WTC11 (cell line): ENCODE measurements around the gene FCER1G. TPM values are rescaled to one million over a fixed set of nuclear protein-coding genes. Genes with fewer than 3 reads are reported as not detected.
"Not testable (repeated sequence)": the region's sequence is repeated elsewhere in the genome, so short reads cannot be mapped to it uniquely, and the experiment has no call there.

ENCODE experiments used
- ATAC-seq: fragments of 200-7000 bp; cut with Tn5 transposase; 2 replicates; pipeline ENCODE4 v1.10.0; 2021; ENCODE audit warnings: mild to moderate bottlenecking, moderate library complexity
- CTCF ChIA-PET: fragments of 300-600 bp; sonication (Branson Sonifier 250); formaldehyde crosslinking; loops from one replicate; lab custom pipeline; 2021; ENCODE audit warnings: antibody characterized with exemption; lab: Charles Lee
- POLR2A ChIA-PET: fragments of 350-600 bp; sonication (Branson Sonifier 250); formaldehyde crosslinking; loops from one replicate; lab custom pipeline; 2021; ENCODE audit warnings: antibody characterized with exemption; lab: Charles Lee
- DNase-seq: peaks from one replicate; pipeline ENCODE4 v3.0.0; 2021; ENCODE audit warnings: low spot score
- H3K27ac Mint-ChIP-seq: 2 replicates; pipeline ENCODE4 v1.8.0; 2021; ENCODE audit warnings: mixed read lengths
- H3K27me3 Mint-ChIP-seq: 2 replicates; pipeline ENCODE4 v1.8.0; 2021; ENCODE audit warnings: low read depth, mild to moderate bottlenecking, moderate library complexity, mixed read lengths
- H3K36me3 Mint-ChIP-seq: 2 replicates; pipeline ENCODE4 v1.8.0; 2021; ENCODE audit warnings: mixed read lengths
- H3K4me1 Mint-ChIP-seq: 2 replicates; pipeline ENCODE4 v1.8.0; 2022; ENCODE audit warnings: mixed read lengths
- H3K4me3 Mint-ChIP-seq: 2 replicates; pipeline ENCODE4 v1.8.0; 2021; ENCODE audit warnings: mild to moderate bottlenecking, moderate library complexity, mixed read lengths
- H3K9me3 Mint-ChIP-seq: 2 replicates; pipeline ENCODE4 v1.8.0; 2021; ENCODE audit warnings: mixed read lengths
- CREM ChIP-seq: sonication (generic); formaldehyde crosslinking; IDR thresholded peaks from 2 replicates; pipeline ENCODE4 v1.8.1; 2022; ENCODE audit warnings: mild to moderate bottlenecking, missing genetic modification reagents, moderate library complexity
- FOXK1 ChIP-seq: sonication (generic); formaldehyde crosslinking; IDR thresholded peaks from 2 replicates; pipeline ENCODE4 v1.8.0; 2022; ENCODE audit warnings: mild to moderate bottlenecking, moderate library complexity, missing genetic modification reagents
- GABPB1 ChIP-seq: sonication (generic); formaldehyde crosslinking; IDR thresholded peaks from 2 replicates; pipeline ENCODE4 v1.8.1; 2023; ENCODE audit warnings: mild to moderate bottlenecking, missing genetic modification reagents
- NR1H2 ChIP-seq: sonication (generic); formaldehyde crosslinking; IDR thresholded peaks from 2 replicates; pipeline ENCODE4 v1.9.0; 2021; ENCODE audit warnings: mild to moderate bottlenecking, moderate library complexity, missing genetic modification reagents
- OVOL2 ChIP-seq: fragments of 250-450 bp; sonication (Bioruptor Pico); IDR thresholded peaks from 2 replicates; pipeline ENCODE4 v1.9.0; 2021; ENCODE audit warnings: mild to moderate bottlenecking, borderline replicate concordance
- SMAD4 ChIP-seq: sonication (generic); formaldehyde crosslinking; IDR thresholded peaks from 2 replicates; pipeline ENCODE4 v1.8.0; 2022; ENCODE audit warnings: mild to moderate bottlenecking, missing genetic modification reagents
- TEAD4 ChIP-seq: sonication (generic); formaldehyde crosslinking; IDR thresholded peaks from 2 replicates; pipeline ENCODE4 v1.8.0; 2022; ENCODE audit warnings: mild to moderate bottlenecking, missing genetic modification reagents
- ZSCAN18 ChIP-seq: fragments of 250-450 bp; sonication (Bioruptor Pico); IDR thresholded peaks from 2 replicates; pipeline ENCODE4 v2.1.2; 2022; ENCODE audit warnings: mild to moderate bottlenecking, moderate library complexity
- total RNA-seq: library from RNA; stranded (reverse); gene quantifications from 3 replicates; pipeline ENCODE4 v1.2.3, GENCODE V29; 2021
- TF ChIP-seq, protein P1 (sequence below): fragments of 250-450 bp; sonication (Bioruptor Pico); IDR thresholded peaks from 2 replicates; pipeline ENCODE4 v1.9.0; 2021; ENCODE audit warnings: mild to moderate bottlenecking, borderline replicate concordance
- TF ChIP-seq, protein P2 (sequence below): fragments of 200-600 bp; IDR thresholded peaks from 2 replicates; pipeline ENCODE4 v1.8.0; 2022; ENCODE audit warnings: antibody characterized with exemption

FCER1G gene
- total RNA-seq, 1 experiment from 2014 or later = 0.85 TPM

DNA sequence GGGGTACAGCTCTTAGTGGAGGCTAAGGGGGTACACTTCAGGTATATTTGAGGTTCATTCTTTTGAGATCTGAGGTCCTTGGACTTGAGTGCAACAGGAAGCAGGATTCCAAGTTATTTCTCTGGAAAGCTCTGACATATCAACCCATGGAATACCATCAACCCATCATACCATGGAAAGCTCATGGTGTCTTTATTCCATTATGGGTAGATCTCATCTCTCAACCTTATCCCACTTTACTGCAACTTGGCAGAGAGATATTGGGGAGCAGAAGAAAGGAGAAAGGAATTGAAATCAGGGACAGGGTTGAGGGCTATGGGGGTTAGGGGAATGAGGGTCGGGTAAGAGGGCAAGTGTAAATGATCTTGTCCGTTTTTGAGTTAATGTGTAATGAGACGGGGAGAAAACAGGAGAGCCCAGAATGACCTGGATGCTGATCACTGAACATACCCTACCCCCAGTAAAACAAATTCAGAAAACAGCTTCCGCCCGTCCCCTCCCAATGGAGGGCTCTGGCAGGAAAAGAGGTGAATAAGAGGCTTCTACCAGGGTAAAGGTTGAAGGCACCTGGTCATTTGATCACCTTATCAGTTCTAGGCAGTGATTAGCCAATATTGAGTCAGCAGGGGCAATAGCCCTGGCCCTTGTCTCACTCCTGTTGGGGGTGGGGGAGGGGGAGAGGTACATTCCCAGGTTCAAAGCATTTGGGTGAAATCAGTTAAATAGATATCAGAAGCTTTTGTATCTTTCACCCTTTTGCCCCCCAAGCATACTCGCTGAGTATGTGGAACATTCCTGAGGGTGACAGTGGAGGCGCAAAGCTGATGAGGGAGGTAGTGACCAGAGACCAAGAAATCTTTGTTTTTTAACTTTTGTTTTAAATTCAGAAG is 9.0 kb downstream of the FCER1G start:
- Mint-ChIP-seq H3K36me3 (peaks cover 10% of the 10 kb centered on the region), H3K27ac (no peak overlapping the region), H3K9me3 (no peaks in the 10 kb centered on the region), H3K4me3 (no peak overlapping the region), H3K4me1 (peaks cover 37% of the 10 kb centered on the region), H3K27me3 (no peaks in the 10 kb centered on the region)
- no peak for ATAC-seq
- ChIA-PET POLR2A (no interaction called here), CTCF (interaction anchor here (1.1 to 5.1 kb wide), 8 partner anchors 22 to 158 kb away, joined by 3 to 107 read pairs (median 12); partner anchors contain the start of genes B4GALT3, NDUFS2, PCP4L1 and SDHC)
- no peak for DNase-seq
- TF ChIP-seq NR1H2 = no peak
- peak; percentile 98 for TF ChIP-seq GABPB1

GRCh38 chr1:161224695-161225087 is 9.6 kb downstream of the FCER1G start:
- H3K4me3 Mint-ChIP-seq, H3K9me3 Mint-ChIP-seq, H3K27me3 Mint-ChIP-seq, POLR2A ChIA-PET, ATAC-seq, H3K27ac Mint-ChIP-seq, H3K36me3 Mint-ChIP-seq, DNase-seq: not testable (repeated sequence)
- peaks cover 32% of the 10 kb centered on the region for H3K4me1 Mint-ChIP-seq
- CTCF ChIA-PET = interaction anchor here (1.5 to 5.1 kb wide), 9 partner anchors 8 to 157 kb away, joined by 7 to 107 read pairs (median 29); partner anchors contain the start of genes ADAMTS4, B4GALT3, FCER1G and NDUFS2

DNA sequence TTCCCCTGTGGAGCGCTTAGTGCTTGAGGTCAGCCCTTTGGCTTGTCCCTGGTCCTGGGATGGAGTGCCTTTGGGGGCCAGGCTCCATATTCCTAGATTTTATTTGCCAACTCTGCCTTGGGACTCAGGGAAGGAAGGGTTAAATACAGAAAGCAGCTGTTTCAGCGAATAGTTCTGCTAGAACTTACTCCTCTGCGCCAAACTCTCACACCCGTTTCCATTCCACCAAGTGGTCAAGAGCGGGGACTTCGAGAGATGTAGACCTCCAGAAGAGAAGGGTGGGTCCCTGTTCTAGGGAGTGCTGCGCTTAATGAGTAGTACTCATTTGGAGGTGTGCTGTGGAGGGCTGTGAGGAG is 10.1 kb downstream of the FCER1G start:
- POLR2A ChIA-PET = interaction anchor here (0.8 to 2.2 kb wide), 10 partner anchors 8 to 165 kb away, joined by 3 to 18 read pairs (median 5); partner anchors contain the start of genes ADAMTS4, DEDD, NDUFS2 and PPOX
- CTCF ChIA-PET = interaction anchor here (0.6 to 5.1 kb wide), 45 partner anchors 9 to 1565 kb away, joined by 3 to 107 read pairs (median 6); partner anchors contain the start of genes ADAMTS4, B4GALT3, F11R and FCER1G
- H3K27me3 Mint-ChIP-seq = no peaks in the 10 kb centered on the region
- H3K4me3 Mint-ChIP-seq = peak overlapping the region; percentile 100; the same call in 1 of the 2 replicates
- peak overlapping the region; percentile 79 for H3K27ac Mint-ChIP-seq
- H3K4me1 Mint-ChIP-seq = peaks cover 28% of the 10 kb centered on the region
- peaks cover 10% of the 10 kb centered on the region for H3K36me3 Mint-ChIP-seq
- TF ChIP-seq TEAD4 (CRISPR knock-in tag) = no peak
- TF ChIP-seq GABPB1 = no peak
- TF ChIP-seq, protein P1, sequence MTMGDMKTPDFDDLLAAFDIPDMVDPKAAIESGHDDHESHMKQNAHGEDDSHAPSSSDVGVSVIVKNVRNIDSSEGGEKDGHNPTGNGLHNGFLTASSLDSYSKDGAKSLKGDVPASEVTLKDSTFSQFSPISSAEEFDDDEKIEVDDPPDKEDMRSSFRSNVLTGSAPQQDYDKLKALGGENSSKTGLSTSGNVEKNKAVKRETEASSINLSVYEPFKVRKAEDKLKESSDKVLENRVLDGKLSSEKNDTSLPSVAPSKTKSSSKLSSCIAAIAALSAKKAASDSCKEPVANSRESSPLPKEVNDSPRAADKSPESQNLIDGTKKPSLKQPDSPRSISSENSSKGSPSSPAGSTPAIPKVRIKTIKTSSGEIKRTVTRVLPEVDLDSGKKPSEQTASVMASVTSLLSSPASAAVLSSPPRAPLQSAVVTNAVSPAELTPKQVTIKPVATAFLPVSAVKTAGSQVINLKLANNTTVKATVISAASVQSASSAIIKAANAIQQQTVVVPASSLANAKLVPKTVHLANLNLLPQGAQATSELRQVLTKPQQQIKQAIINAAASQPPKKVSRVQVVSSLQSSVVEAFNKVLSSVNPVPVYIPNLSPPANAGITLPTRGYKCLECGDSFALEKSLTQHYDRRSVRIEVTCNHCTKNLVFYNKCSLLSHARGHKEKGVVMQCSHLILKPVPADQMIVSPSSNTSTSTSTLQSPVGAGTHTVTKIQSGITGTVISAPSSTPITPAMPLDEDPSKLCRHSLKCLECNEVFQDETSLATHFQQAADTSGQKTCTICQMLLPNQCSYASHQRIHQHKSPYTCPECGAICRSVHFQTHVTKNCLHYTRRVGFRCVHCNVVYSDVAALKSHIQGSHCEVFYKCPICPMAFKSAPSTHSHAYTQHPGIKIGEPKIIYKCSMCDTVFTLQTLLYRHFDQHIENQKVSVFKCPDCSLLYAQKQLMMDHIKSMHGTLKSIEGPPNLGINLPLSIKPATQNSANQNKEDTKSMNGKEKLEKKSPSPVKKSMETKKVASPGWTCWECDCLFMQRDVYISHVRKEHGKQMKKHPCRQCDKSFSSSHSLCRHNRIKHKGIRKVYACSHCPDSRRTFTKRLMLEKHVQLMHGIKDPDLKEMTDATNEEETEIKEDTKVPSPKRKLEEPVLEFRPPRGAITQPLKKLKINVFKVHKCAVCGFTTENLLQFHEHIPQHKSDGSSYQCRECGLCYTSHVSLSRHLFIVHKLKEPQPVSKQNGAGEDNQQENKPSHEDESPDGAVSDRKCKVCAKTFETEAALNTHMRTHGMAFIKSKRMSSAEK (CRISPR knock-in tag) = no peak
- no peak for TF ChIP-seq OVOL2
- no peak for TF ChIP-seq ZSCAN18 (CRISPR knock-in tag)
- no peak for TF ChIP-seq FOXK1
- TF ChIP-seq, protein P2, sequence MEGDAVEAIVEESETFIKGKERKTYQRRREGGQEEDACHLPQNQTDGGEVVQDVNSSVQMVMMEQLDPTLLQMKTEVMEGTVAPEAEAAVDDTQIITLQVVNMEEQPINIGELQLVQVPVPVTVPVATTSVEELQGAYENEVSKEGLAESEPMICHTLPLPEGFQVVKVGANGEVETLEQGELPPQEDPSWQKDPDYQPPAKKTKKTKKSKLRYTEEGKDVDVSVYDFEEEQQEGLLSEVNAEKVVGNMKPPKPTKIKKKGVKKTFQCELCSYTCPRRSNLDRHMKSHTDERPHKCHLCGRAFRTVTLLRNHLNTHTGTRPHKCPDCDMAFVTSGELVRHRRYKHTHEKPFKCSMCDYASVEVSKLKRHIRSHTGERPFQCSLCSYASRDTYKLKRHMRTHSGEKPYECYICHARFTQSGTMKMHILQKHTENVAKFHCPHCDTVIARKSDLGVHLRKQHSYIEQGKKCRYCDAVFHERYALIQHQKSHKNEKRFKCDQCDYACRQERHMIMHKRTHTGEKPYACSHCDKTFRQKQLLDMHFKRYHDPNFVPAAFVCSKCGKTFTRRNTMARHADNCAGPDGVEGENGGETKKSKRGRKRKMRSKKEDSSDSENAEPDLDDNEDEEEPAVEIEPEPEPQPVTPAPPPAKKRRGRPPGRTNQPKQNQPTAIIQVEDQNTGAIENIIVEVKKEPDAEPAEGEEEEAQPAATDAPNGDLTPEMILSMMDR = 0 out of 2 replicates have a peak, but pooled peaks have one; percentile 33
- TF ChIP-seq SMAD4 (CRISPR knock-in tag) = no peak
- no peak for TF ChIP-seq CREM
- ATAC-seq (peak; percentile 4), DNase-seq (no peak)
- no peaks in the 10 kb centered on the region for H3K9me3 Mint-ChIP-seq
